Islet precursor cell (in vitro differentiated cells): ENCODE data around the gene CYP2D6.

ENCODE experiments used
- DNase-seq: peaks from one replicate; pipeline ENCODE4 v3.0.0-alpha.2; 2018

The CYP2D6 gene

GRCh38 chr22:42079319-42080251, 51.0 kb downstream of the CYP2D6 start, which contains the start of gene SMDT1:
Gene SMDT1, plus strand, starts transcription at chr22:42079700. Its CDS starts 69 bp downstream, at chr22:42079769.
- DNase-seq = peak; percentile 99

- DNase-seq = peak; percentile 54
Measured at GRCh38 chr22:42078469-42079318, 51.9 kb downstream of the CYP2D6 start.

DNA sequence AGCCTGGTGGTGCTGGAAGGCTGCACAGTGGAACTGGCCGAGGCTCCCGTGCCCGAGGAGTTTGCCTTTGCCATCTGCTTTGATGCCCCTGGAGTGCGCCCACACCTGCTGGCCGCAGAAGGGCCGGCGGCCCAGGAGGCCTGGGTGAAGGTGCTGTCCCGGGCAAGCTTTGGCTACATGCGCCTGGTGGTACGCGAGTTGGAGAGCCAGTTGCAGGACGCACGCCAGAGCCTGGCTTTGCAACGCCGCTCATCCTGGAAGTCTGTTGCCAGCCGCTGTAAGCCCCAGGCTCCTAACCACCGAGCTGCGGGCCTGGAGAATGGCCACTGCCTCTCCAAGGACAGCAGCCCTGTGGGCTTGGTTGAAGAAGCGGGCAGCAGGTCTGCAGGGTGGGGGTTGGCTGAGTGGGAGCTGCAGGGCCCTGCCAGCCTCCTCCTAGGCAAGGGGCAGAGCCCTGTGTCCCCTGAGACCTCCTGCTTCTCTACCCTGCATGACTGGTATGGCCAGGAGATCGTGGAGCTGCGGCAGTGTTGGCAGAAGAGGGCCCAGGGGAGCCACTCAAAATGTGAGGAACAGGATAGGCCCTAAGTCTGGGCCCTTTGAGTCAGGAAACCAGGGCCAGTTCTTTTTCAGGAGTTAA, 53.0 kb downstream of the CYP2D6 start:
- DNase-seq = peak; percentile 46

- peak; percentile 21 for DNase-seq
Measured at GRCh38 chr22:42076764-42077485, 53.7 kb downstream of the CYP2D6 start.
